Medulla oblongata (tissue), 1 donor: ENCODE measurements around the gene MPEG1.

ENCODE experiments used
- DNase-seq: peaks from one replicate; pipeline ENCODE4 v3.0.0-alpha.2; 2015; ENCODE audit errors: extremely low spot score

The MPEG1 gene

DNA sequence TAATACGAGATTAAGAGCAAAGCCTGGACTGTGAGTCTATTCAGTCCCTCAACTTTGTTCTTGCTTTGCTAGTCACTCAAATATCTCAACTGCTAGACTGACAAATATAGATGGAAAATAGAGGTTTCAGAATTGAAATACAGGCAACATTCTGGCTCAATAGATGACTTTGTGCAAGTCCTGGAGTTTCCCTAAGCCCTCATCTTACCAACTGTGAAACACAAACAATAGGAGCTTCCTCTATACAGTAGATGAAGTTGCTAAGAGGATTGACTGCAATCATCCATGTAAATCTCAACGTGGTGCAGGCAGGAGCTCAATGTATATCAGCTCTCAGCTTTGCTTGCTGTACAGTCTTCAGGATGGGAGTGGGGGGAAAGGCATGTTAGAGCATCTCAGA, 6.2 kb upstream of the MPEG1 start:
- DNase-seq: no peak

- DNase-seq: no peak
Observed at GRCh38 chr11:59218319-59218718, 5.6 kb upstream of the MPEG1 start.

DNA sequence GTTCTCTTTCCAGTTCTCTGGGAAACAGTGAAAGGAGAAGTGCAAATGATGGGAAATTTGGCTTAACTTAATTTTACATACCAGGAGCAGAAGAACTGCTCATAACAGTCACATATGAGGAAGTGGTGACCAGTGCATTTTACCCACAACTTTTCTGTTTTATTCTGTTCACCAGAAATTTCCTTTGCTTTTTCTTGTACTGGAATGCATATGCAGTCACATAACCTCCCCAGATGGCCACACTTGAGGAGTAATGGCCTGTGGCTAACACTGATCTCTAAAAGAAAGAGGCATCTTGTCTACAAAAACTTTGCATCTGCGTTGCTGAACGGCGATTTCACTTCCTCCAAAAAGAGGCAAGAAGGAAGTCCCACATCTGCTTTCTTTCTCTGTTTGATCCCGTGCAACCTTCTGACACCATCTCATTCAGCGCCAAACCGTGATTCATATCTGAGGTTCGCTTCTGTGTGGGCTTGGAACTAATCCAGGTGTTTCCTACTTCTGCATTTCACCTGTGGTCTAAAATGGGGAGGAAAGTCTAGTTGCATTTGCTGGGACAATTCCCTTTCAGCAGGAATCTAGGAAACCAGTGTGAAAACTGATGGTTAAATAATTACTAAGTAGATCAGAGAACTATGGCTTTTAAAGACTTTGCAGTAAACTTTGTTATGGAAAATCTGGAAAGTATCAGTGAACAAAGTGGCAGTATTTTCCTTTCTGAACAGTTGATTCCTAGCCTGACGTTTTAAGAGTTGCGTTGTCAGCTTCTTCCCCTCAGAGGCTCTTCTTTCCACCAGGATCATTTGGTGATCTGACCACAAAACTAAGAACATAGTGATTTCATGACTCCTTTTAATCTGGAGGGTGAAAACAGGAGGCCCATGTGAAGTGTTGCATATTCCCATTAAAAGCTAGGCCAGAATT, 4.2 kb upstream of the MPEG1 start:
- DNase-seq: peak; percentile 83

GRCh38 chr11:59214141-59214893, 1.6 kb upstream of the MPEG1 start:
- DNase-seq: no peak

- no peak for DNase-seq
Observed at GRCh38 chr11:59212222-59212621, 505 bp downstream of the MPEG1 start.

DNA sequence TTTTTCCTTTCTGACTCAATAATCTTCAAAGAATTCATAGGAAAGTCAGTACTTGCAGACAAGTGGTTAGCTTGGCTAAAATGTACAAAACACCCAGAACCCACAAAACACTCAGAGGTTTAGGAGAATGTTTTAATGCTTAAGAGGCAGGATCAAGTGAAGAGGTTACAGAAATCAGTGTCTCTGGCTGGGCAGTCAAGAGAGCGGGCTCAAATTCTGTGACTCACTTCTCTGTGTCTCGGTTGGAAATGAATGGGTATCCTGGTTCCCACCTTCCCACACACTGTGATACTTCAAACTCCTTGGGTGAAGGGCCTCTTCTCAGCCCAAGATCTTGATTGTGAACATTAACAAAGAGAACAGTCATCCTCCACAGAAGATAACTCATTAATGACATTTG, 3.8 kb downstream of the MPEG1 start:
- DNase-seq: no peak

DNA sequence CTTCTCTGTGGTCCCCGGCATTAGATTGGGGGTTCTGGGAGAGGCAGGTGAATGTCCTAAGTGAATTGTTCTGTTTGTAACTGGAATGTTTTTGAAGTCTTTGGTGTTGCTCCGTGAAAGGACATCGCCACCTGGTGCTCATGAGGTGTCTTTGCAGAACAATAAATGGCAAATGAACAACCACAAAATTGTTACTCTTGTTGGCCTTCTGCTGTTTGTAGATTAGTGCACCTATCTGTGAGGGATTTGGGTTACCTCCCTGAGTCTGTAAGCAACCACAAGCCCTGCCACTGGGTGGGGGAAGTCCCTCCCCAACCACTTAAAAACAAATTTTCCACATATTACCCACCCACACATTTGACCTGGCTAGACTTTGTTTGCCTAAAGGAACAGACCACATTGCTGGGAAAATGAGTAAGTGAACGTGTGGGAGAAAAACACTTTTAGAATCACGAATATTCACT, 4.7 kb downstream of the MPEG1 start:
- DNase-seq: peak; percentile 82

DNA sequence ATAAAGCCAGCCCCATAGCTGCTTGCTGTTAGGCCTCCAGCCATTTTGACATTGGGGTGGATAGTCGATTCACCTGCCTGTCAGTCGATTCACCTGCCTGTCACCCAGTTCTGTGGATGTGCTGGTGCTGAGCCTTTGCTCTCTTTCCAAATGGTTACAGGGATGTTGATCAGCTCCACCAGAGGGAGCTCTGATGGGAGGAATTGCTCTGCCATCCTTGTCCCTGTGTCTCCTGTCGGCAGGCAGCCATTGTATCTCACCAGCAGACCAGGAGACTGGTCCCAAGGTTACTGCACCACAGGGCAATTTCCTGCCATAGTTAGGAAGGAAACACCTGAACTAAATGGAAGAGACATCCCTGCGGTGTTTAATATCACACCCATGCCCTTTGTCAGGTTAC, 6.1 kb downstream of the MPEG1 start:
- DNase-seq: peak; percentile 75

- DNase-seq: no peak
Observed at GRCh38 chr11:59205648-59206047, 7.1 kb downstream of the MPEG1 start.

- DNase-seq: no peak
Observed at GRCh38 chr11:59204746-59205145, 8.0 kb downstream of the MPEG1 start.

DNA sequence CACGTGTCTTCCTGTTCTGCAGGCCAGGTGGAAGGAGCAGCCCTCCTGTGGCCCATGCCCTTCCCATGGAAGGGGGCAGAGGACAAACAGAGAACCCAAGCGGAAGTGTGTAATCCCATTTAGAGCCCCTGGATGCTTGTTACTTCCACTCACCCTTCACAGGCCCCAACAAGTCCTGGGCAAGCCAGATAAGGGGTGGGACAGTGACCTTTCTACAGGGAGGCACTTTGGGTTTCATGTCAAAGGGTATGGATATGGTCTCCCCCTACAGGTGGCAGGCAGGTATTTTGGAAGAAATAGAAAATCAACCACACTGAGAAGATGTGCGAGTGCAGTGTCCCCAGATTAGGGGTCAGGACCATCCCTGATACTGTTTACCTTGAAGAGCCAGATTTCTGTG, 11.4 kb downstream of the MPEG1 start:
- no peak for DNase-seq

GRCh38 chr11:59200423-59200746, 12.3 kb downstream of the MPEG1 start:
- no peak for DNase-seq

- no peak for DNase-seq
Observed at GRCh38 chr11:59199546-59200422, 12.9 kb downstream of the MPEG1 start.

DNA sequence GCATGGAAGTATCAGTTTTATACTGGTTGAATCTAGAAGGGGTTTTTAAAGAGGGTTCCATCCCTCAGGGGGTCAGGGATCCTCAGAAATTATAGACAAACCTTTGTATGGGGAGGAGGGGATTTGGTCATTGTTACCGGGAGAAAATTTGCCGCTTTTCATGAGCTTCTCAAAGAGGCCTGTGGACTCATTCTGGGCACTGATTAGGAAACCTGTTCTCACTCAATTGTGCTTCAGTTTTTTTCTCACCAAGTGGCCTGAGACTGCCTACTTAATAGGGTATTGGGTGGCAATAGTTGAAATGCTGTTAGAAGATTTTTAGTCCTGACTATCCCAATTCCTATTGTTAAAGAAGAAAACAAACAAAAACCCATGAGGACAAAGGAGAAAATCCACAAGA, 14.0 kb downstream of the MPEG1 start:
- DNase-seq: no peak

DNA sequence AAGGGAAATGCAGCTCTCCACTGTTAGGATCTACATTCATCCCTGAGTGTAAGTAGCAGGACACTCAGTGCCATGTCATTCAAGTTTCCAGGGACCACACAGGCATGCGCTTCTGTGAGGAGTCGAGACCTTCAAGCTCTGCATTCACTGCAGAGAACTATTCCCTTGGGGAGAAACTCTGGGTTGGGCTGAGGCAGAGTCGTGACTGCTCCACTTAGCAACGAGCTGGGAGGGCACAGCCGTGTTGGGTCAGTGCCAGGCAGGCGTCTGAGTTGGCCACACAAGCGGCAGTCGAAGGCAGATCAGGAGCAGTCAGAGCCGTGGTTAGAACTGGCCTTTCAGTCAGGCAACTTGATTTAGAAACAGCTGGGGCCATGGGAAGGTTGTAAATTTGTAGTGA, 14.7 kb downstream of the MPEG1 start:
- DNase-seq: peak; percentile 85

- DNase-seq: no peak
Observed at GRCh38 chr11:59196777-59197176, 15.9 kb downstream of the MPEG1 start.

DNA sequence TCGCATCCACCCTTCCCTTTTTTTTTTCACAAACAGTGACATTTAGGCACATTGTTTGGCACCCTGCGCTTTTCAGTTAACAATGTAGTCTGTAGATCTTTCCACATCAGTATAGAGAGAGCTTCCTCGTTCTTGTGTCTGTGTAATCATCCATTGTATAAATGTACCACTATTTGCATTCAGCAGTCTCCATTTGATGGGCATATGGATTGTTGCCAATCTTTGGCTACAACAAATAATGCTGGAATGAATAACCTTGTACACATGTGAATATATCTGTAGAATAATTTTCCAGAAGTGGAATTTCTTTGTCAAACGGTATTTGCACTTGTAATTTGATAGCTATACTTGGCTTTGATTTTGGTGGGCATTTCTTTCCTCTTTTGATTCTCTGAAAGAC, 17.1 kb downstream of the MPEG1 start:
- no peak for DNase-seq

DNA sequence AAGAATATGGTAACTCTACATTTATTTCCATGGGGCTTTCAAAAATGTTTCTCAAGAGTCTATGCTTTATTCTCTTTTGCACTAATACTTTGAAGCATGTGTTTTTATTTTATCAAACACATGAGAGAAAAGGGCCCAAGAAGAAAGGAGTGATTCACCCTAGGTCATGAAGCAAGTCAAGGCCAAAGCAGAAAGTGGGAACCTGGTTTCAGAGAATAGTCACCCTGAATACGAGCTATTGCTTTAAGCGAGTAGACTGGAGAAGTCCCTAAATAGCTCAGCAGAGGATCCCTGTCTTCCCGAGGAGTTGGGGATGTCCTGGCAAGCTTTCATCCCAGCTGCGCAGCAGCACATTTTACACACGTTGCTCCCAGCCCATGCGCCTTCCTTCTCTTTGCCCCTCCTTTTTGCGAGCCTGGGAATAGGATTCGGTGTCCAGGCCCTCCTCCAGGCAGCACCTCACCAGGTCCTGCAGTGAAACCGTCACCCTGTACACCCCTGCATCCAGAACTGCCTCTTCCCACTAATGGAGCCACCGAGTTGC, 19.1 kb downstream of the MPEG1 start:
- no peak for DNase-seq

GRCh38 chr11:59192446-59193020, 20.2 kb downstream of the MPEG1 start:
- no peak for DNase-seq

GRCh38 chr11:59191890-59192289, 20.8 kb downstream of the MPEG1 start:
- no peak for DNase-seq

DNA sequence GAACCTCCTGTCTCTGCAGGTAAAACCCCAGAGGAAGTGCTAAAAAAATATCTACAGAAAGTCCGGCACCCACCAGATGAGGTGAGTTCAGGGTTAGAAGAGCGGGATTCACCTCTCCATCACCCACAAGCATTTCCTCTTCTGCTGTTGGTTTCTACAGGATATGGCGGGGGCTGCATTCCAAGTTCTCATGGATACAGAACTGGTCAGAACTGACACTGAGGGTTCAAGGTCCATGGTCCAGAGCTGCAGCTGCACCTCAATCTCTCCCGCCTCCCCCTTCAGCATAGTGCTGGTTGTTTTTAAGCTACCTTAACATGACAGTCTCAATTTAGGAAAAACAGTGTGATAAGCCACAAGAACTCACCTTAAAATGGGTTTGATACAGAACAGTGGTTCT, 21.6 kb downstream of the MPEG1 start:
- no peak for DNase-seq
